ENCODE results near the gene SMPD1.

DNA sequence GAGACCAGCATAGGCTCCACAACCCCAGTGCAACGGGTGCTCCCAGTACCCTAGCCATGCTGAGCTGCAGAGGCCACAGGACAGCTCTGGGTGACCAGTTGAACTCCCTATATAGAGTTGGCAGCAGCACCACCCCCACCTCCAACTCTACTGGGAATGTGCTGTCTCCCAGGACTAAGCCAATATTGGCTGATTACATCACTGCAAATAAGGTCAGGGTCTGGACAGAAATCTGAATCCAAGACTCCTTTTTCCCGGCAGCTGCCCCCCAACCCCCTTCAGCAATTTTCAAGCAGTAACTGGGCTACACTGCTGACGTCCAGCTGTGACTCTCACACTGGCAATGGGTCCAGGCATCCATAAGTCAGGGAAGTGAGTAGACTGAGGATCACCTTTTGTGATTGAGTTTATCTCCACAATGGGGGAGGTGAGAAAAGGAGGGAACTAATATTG lies 50.7 kb downstream of the SMPD1 start, which contains the start of gene HPX:
- TF ChIP-seq, protein P1, sequence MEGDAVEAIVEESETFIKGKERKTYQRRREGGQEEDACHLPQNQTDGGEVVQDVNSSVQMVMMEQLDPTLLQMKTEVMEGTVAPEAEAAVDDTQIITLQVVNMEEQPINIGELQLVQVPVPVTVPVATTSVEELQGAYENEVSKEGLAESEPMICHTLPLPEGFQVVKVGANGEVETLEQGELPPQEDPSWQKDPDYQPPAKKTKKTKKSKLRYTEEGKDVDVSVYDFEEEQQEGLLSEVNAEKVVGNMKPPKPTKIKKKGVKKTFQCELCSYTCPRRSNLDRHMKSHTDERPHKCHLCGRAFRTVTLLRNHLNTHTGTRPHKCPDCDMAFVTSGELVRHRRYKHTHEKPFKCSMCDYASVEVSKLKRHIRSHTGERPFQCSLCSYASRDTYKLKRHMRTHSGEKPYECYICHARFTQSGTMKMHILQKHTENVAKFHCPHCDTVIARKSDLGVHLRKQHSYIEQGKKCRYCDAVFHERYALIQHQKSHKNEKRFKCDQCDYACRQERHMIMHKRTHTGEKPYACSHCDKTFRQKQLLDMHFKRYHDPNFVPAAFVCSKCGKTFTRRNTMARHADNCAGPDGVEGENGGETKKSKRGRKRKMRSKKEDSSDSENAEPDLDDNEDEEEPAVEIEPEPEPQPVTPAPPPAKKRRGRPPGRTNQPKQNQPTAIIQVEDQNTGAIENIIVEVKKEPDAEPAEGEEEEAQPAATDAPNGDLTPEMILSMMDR (IDR thresholded peaks at IDR 0.05): no peak
- TF ChIP-seq POLR2A (IDR thresholded peaks at IDR 0.05): no peak

Data from testis (tissue), 2 donors.